Cardiac septum (tissue), 1 donor: ENCODE results near the gene LSM14A. TPM values are rescaled to one million over a fixed set of nuclear protein-coding genes. Genes with fewer than 3 reads are reported as not detected.
"Not testable (repeated sequence)": the region's sequence is repeated elsewhere in the genome, so short reads cannot be mapped to it uniquely, and the experiment has no call there.

Experiments
- DNase-seq: peaks from one replicate; pipeline ENCODE4 v3.0.0-alpha.2; 2020; ENCODE audit warnings: low spot score
- intact Hi-C: fragments of 100-400 bp; cut with DNase I; formaldehyde crosslinking; loops from one replicate; pipeline ENCODE4 v1.14.0; 2022
- long read RNA-seq: library from polyadenylated mRNA; unstranded; transcript quantifications from one replicate; pipeline ENCODE4 v2.0.0, GENCODE V29; 2021
- total RNA-seq: library from RNA; stranded (reverse); fragmentation: NEBNext Ultra II Directional; extraction: Animal tissue kit (Norgen Biotek cat#: 25700); gene quantifications from one replicate; pipeline ENCODE4 v1.2.1, GENCODE V29; 2021
- donor health status: DM: no; HTN: no; CAD: no.

LSM14A gene
- total RNA-seq: 69.5 TPM
- long read RNA-seq, transcript LSM14A-203 (10 exons, 3,596 nt): major isoform, 89 of 155 reads
- long read RNA-seq, transcript LSM14A-201 (11 exons, 3,424 nt): minor isoform, 46 of 155 reads
- long read RNA-seq, partial matches to known transcripts: 7 of 155 reads
- long read RNA-seq, other reads (novel, unspliced or antisense): 10 of 155 reads

DNA sequence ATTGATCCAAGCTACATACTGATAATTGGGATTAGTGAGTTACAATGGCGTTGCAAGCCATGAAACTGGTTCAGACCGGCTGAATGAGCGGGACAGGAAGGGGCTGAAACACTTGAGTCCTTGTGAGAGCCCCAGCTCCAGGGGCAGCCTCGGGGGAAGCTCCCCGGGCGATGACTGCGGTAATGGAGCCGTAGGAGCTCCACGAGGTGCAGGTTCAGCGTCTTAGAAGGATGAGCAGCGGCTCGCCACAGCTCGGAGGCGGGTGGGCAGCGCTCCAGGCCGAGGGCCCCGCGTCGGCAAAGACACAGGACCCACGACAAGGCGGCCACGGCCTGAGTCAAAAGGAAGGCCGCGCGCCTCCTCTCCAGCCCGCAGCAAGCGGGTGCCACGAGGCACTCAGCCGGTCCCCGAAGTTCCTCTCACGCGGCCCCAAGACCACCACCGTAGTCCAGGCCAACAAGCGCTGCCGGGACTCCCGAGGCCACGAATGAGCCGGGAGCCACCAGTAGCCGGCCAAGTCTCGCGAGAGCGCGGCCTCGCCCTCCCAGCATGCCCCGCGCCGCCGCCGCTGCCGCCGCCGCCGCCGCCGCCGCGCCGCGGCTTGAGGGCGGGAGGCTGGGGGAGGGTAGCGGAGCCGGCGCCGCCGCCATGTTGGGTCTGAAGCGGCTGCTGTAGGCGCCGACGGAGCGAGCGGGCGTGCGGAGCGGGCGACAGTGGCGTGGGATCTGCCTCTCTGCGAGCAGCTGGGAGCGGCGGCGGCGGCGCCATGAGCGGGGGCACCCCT, at the start of gene LSM14A:
Gene LSM14A, plus strand, starts transcription at position 628 of the 784 bp plus-strand sequence. Its CDS starts 139 bp downstream, at position 767.
- intact Hi-C loops: loop anchor here (2.0 to 5.0 kb wide), 2 partner anchors 37 to 255 kb away; partner anchors contain the start of gene UBA2
- peak; percentile 95 for DNase-seq

DNA sequence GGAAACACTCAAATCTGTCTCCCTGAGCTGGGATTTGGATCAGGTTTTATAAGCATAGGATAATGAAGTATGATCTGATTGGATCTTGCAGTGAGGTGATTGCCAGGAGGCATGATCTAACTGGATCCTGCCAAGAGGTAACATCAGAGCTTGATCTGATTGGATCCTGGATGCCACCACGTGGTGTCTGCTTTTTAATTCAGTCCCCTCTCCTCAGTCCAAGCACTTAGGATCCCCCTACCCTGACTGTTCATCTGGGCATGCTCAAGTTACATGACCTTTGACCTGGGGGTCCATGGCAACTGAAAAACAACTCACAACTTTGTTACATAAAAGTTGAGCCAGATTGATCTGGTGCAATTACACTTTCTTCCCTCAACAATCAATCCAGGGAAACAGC, 47.5 kb upstream of the LSM14A start:
- intact Hi-C loops: no loop called here
- DNase-seq: no peak

GRCh38 chr19:34126966-34127365, 45.3 kb upstream of the LSM14A start:
- no peak for DNase-seq
- intact Hi-C loops: no loop called here

- intact Hi-C loops: no loop called here
Measured at GRCh38 chr19:34127684-34128189, 44.6 kb upstream of the LSM14A start.

DNA sequence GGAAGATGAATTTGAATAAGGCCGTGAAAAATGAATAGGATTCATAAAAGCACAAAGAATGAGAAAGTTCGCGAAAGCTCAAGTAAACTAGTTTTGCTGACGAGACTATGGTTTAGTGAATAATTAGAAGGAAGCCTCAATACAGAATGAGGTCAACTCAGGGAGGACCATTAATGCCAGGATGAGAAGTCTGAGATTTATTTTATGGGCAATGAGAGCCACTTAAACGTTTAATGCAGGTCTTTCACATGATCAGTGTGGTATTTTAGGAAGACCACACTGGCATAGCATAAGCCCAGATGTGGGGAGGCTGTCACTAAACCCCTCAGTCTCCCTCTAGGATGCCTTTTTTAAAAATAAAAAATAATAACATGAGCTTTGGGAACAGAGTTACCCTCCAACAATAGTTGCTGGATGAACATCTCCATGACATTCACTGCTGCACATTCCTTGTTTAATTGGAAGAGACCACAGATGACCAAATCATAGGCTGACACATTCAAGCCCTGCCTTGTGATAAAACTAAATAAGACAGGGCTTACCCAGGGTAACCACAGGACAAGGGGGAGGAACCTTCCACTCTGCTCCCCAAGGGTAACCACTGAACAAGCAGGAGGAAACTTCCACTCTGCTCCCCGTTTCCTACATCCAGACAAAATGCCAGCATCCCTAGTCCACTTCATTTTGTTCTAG, 43.6 kb upstream of the LSM14A start:
- intact Hi-C loops: no loop called here
- no peak for DNase-seq

More at GRCh38 chr19:34127684-34128189, 44.6 kb upstream of the LSM14A start:
- no peak for DNase-seq

GRCh38 chr19:34131100-34131499, 41.2 kb upstream of the LSM14A start:
- DNase-seq: no peak
- intact Hi-C loops: no loop called here

DNA sequence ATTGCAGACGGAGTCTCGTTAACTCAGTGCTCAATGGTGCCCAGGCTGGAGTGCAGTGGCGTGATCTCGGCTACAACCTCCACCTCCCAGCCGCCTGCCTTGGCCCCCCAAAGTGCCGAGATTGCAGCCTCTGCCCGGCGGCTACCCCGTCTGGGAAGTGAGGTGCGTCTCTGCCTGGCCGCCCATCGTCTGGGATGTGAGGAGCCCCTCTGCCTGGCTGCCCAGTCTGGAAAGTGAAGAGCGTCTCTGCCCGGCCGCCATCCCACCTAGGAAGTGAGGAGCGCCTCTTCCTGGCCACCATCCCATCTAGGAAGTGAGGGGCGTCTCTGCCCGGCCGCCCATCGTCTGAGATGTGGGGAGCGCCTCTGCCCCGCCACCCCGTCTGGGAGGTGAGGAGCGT, 40.2 kb upstream of the LSM14A start:
- intact Hi-C loops, DNase-seq: not testable (repeated sequence)

- intact Hi-C loops, DNase-seq: not testable (repeated sequence)
Measured at GRCh38 chr19:34132706-34133105, 39.6 kb upstream of the LSM14A start.

DNA sequence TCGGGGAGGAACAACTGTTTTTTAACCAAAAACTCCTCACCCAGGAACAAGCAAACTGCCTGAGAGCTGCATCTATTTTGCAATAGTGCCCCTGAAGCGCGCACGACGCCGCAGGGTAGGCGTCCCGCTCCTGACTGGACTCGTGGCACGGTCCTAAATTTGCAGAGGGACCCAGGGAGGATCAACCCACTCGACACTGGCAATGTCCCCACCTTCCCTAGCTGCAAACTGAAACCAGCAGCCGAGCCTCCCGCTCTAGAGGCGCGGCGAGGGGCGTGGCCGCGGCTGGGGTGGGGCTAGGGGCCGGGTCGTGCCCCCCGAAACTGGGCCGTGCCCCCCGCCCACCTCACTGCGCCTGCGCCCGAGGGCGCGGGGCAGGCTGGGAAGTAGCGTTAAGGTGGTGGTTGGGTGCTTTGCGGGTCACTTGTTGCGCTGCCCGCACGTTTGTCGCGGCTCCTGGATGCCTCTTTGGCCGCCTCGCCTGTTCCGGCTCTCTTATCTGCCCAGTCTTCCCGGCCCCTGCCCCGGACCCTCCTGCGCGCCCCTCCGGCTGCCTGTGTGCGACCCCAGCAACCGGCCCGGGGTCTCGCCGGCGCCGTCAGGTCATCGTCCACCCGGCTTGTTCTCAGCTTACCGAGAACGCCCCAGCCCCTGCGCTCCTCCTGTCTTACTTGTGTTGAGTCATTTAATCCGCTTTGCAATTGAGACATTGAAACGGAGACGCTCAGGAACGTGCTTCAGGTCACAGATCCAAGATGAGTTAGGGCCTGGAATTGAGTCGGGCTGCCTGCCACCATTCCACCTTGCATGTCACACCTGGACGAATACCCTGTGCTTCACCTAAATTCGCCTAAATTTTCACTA, 37.9 kb upstream of the LSM14A start:
- peak; percentile 91 for DNase-seq
- intact Hi-C loops: loop anchor here (2.0 kb wide), 1 partner anchor 38 kb away; the partner anchor contains the start of gene LSM14A

GRCh38 chr19:34135054-34135800, 37.1 kb upstream of the LSM14A start:
- intact Hi-C loops: loop anchor here (2.0 kb wide), 1 partner anchor 38 kb away; the partner anchor contains the start of gene LSM14A
- DNase-seq: no peak

DNA sequence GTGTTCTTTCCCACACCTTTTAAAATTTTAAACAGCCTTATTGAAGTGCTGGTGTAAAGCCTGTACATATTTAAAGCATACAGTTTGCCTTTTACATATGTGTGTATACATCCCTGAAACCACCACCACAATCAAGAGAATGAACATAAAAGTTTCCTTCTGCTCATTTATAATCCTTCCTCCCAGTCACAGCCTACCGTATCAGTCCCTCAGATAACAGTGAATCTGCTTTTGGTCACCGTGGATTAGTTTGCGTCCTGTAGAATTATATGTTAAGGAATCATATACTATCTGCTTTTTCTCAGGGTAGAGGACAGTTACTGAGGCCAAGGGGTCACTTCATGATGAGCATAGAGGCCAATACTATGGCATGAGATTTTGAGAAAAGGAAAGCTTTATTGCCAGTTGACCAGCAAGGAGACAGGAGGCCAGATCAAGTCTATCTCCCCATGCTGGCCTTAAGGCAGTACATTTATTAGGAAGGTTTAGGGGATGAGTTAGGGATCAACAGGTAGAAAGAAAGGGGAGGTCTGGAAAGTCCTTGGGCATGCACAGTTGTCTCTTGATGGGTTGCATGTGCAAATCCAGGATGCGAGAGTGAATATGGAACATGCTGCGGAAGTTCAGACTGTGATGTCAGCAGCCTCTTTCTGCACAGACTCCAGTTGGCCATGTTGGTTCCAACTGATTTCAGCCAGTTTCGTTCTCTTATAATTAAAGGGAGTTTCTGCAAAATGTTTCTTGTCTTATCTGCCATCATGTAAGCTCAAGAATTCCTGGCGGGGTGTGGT, 36.3 kb upstream of the LSM14A start:
- no peak for DNase-seq
- intact Hi-C loops: loop anchor here (2.0 kb wide), 1 partner anchor 37 kb away; the partner anchor contains the start of gene LSM14A

DNA sequence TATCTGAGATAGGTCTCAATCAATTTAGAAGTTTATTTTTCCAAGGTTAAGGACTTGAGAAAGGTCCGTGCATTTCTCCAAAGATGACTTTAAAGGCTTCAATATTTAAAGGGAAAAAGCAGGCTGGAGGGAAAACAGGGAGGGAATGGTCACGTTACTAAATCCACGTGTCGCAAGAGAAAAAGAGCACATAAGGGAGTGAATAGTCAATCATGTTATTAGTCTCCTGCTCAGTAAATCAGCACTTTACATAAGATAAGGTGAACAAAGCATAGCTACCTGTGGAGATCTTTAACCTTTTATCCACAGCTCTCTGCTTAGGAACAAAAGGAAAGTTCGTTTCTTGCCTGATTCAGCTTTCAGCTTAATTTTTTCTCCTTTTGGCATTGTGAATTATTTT, 31.3 kb upstream of the LSM14A start:
- DNase-seq: no peak
- intact Hi-C loops: no loop called here

DNA sequence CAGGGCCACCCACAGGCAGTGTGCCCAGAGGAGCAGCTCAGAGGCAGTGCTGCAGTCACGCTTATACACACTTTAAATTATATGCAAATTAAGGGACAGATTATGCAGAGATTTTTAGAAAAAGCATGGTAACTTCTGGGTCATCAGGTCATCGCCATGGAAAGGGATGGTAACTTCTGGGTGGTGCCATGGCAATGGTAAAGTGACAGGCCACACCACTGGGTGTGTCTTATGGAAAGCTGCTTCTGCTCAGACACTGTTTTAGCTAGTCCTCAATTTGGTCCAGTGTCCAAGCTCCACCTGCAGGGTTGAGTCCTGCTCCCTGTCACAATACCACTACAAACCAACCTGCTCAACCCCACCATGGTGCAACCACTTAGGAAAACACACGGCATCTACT, 29.9 kb upstream of the LSM14A start:
- no peak for DNase-seq
- intact Hi-C loops: no loop called here

DNA sequence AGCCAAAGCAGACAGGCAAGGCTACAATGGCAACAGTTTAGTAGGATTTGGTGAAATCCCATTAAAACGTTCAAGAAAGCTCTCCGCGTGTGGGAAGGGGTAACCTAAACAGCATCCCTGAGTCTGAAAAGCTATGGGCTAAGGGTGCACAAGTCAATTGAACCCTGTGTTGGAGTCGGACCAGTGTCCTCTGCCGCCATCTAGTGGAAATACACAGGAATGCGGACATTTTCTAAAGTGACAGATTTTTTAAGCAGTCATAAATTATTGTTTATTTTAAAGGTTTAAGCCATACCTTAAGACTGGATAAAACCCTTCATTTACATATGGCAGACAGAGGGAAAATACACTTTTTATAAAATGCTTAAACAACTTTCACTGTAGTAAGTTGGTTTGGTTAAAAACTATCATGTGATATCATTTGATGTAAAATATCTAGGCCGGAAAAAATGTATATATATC, 26.5 kb upstream of the LSM14A start:
- no peak for DNase-seq
- intact Hi-C loops: loop anchor here (2.0 kb wide), 2 partner anchors 103 to 367 kb away; no protein-coding TSS in a partner anchor

DNA sequence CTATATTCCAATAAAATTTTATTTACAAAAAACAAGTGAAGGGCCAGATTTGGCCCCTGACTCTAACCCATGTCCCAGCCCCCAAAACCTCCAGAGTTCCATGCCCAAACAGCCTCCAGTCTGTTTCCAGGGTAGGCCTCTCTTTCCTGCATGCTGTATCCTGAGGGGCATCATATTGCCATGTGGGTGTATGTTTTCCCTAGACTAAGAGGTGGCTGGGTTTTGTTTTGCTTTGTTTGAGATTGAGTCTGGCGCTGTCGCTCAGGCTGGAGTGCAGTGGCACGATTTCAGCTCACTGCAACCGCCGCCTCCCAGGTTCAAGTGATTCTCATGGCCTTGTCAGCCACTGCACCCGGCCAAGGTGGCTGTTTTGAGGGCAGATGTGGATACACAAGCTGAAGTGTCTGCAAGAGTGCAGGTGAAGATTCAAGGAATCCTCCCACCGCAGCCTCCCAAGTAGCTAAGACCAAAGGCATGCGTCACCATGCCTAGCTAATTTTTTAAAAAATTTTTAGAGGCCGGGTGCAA, 23.6 kb upstream of the LSM14A start:
- DNase-seq: no peak
- intact Hi-C loops: no loop called here

GRCh38 chr19:34149873-34150272, 22.4 kb upstream of the LSM14A start:
- DNase-seq: no peak
- intact Hi-C loops: no loop called here

DNA sequence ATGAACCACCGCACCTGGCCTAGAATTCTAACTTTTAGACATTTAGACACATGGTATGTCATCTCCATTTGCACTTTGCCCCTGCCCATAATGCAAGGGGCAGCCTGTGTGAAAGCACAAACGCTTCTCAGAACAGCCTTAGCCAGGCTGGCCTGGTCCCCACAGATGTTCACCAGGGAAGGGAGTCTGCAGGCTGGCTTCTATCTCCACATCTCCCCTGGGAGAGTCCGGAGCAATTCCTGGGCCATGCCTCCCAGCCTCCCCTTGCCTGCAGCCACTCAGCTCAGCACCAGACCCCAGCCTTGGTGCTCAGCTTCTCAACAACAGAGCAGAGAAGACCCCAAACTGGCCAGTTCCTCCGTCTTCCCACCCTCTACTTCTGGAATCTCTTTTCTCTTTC, 21.7 kb upstream of the LSM14A start:
- intact Hi-C loops: no loop called here
- no peak for DNase-seq
